ENCODE results near the gene SMYD3. TPM values are rescaled to one million over a fixed set of nuclear protein-coding genes. Genes with fewer than 3 reads are reported as not detected.

SMYD3 gene
- total RNA-seq, 1 experiment from 2014 or later = 25.5 TPM

DNA sequence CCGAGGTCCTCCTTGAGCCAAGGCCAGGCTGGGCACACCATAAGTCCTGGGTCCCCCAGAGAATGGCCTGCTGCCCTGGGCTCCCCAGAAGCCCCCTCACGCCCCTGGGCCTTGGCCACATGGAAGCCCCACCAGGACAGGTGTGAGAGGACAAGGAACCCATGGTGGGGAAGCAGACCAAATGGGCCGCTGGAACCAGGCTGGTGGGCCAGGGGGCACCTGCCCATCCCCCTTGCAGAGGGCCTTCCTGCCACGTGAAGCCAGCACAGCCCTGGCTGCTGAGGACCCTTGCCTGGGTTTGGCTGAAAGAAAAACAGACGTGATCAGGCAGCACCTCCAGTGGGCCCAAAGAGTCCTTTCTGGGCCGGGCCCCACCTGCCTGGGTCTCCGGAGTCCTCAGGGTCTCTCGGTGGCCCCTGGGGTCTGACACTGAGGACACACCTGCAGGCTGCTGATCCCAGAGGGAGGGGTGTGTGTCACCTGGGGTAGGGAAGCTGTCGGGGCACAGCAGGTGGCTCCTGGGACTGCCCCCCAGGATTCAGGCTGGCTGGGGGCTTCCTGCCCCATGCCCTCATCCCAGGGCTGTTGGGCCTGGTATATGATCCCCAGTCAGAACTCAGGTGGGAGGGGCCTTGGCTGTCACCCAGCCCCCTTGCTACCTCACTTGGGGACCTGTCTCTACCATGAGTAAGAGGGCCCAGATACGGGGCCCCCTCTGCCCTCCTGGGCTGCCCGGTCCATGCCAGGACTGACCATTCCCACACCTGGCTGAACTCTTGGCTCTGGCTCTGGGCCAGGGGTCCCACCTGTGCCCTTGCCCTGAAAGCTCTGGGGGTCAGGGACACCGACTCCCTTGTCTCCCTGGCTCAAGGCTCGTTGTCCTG, 3.3 kb upstream of the SMYD3 start:
- no peak overlapping the region for H3K18ac ChIP-seq (ENCODE audit: insufficient read length, low read depth, low read length)
- no peak overlapping the region for H3K27ac Mint-ChIP-seq
- H2BK5ac ChIP-seq (ENCODE audit: insufficient read length, low read length) = no peak overlapping the region
- DNase-seq = no peak
- H3K4me1 ChIP-seq (ENCODE audit: insufficient read depth, low read length) = no peaks in the 10 kb centered on the region
- no peak overlapping the region for H4K91ac ChIP-seq (ENCODE audit: insufficient read length, low read depth, low read length)
- H2BK120ac ChIP-seq (ENCODE audit: low read depth, low read length, poor library complexity, severe bottlenecking) = no peak overlapping the region
- peaks cover 2 to 5% (median 3%) of the 10 kb centered on the region in 3 experiments; a peak in 2 of 7 replicates for H3K36me3 Mint-ChIP-seq (ENCODE audit: insufficient read depth in 1 of 3, low read depth in 3 of 3)
- no peak overlapping the region for H3K4me3 Mint-ChIP-seq
- H3K56ac ChIP-seq (ENCODE audit: insufficient read length, low read depth, low read length) = no peak overlapping the region
- H3K23me2 ChIP-seq (ENCODE audit: insufficient read length, low read depth, low read length, poor library complexity, severe bottlenecking) = no peaks in the 10 kb centered on the region
- peaks cover 18 to 21% of the 10 kb centered on the region in 2 experiments for H3K9me3 Mint-ChIP-seq
- H3K23ac ChIP-seq (ENCODE audit: insufficient read length, low read depth, low read length) = no peak overlapping the region
- no peak overlapping the region for H2AK5ac ChIP-seq (ENCODE audit: insufficient read length, low read length)
- H3K9me3 ChIP-seq (ENCODE audit: control insufficient read depth, low read depth, low read length) = peaks cover 5% of the 10 kb centered on the region
- no peak overlapping the region for H3K27ac ChIP-seq (ENCODE audit: insufficient read length, low read depth, low read length)
- H3K14ac ChIP-seq (ENCODE audit: insufficient read depth, low read length) = no peak overlapping the region
- no peaks in the 10 kb centered on the region for H3K79me1 ChIP-seq (ENCODE audit: insufficient read depth, low read depth, low read length, poor library complexity, severe bottlenecking)
- H3K4ac ChIP-seq (ENCODE audit: low read depth, low read length) = no peak overlapping the region
- no peak overlapping the region for H2AFZ ChIP-seq (ENCODE audit: low read length)
- no peak overlapping the region for H2BK15ac ChIP-seq (ENCODE audit: low read depth, low read length)
- no peaks in the 10 kb centered on the region; the same call in 1 of the 2 replicates for H3K27me3 ChIP-seq (ENCODE audit: insufficient read depth, low read length)
- H4K5ac ChIP-seq (ENCODE audit: insufficient read length, low read depth, low read length) = no peak overlapping the region
- H4K20me1 ChIP-seq (ENCODE audit: control insufficient read depth, insufficient read depth, insufficient read length) = no peaks in the 10 kb centered on the region
- WGBS (ENCODE audit: extremely low coverage, insufficient read length, low lambda C conversion rate) = no CpG with 5 or more reads among the region's 13 CpGs
- H3K79me2 ChIP-seq (ENCODE audit: insufficient read depth, low read length) = no peaks in the 10 kb centered on the region
- TF ChIP-seq, protein P1, sequence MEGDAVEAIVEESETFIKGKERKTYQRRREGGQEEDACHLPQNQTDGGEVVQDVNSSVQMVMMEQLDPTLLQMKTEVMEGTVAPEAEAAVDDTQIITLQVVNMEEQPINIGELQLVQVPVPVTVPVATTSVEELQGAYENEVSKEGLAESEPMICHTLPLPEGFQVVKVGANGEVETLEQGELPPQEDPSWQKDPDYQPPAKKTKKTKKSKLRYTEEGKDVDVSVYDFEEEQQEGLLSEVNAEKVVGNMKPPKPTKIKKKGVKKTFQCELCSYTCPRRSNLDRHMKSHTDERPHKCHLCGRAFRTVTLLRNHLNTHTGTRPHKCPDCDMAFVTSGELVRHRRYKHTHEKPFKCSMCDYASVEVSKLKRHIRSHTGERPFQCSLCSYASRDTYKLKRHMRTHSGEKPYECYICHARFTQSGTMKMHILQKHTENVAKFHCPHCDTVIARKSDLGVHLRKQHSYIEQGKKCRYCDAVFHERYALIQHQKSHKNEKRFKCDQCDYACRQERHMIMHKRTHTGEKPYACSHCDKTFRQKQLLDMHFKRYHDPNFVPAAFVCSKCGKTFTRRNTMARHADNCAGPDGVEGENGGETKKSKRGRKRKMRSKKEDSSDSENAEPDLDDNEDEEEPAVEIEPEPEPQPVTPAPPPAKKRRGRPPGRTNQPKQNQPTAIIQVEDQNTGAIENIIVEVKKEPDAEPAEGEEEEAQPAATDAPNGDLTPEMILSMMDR (conservative IDR thresholded peaks at IDR 0.05) = no peak
- peaks cover 13 to 15% of the 10 kb centered on the region in 2 experiments for H3K4me1 Mint-ChIP-seq
- H4K8ac ChIP-seq (replicated peaks; ENCODE audit: insufficient read length, low read depth, low read length) = no peak overlapping the region
- no peak overlapping the region for H2BK20ac ChIP-seq (ENCODE audit: low read depth, low read length, poor library complexity, severe bottlenecking)
- no peak overlapping the region for H2BK12ac ChIP-seq (ENCODE audit: insufficient read length, low read depth, low read length)
- no peak overlapping the region for H3K4me2 ChIP-seq (ENCODE audit: insufficient read depth, insufficient read length, low read length)
- H3K9ac ChIP-seq (ENCODE audit: extremely low read depth, insufficient read length, low read length) = no peak overlapping the region
- no peak overlapping the region for H3T11ph ChIP-seq (ENCODE audit: low read length)
- H3K27me3 Mint-ChIP-seq (ENCODE audit: low read depth) = peaks cover 6% of the 10 kb centered on the region

Data from H9 (cell line).